HepG2 (cell line): Measurements from ENCODE around the gene HBB.

ENCODE experiments used
- FOXM1 ChIP-seq: sonication (generic); formaldehyde crosslinking; IDR thresholded peaks from 2 replicates; pipeline ENCODE4 v1.5.0; 2020; ENCODE audit warnings: missing genetic modification reagents
- HDAC6 ChIP-seq: fragments of 200-600 bp; sonication (generic); IDR thresholded peaks from 2 replicates; pipeline ENCODE4 v1.7.0; 2017; ENCODE audit warnings: mild to moderate bottlenecking, antibody characterized with exemption, low read length, low read depth
- MEF2D ChIP-seq: sonication (generic); formaldehyde crosslinking; IDR thresholded peaks from 2 replicates; pipeline ENCODE4 v1.5.1; 2020; ENCODE audit warnings: mild to moderate bottlenecking, missing genetic modification reagents
- ZNF564 ChIP-seq: sonication (generic); formaldehyde crosslinking; IDR thresholded peaks from 2 replicates; pipeline ENCODE4 v1.8.1; 2023; ENCODE audit warnings: mild to moderate bottlenecking, missing genetic modification reagents
- ZNF660 ChIP-seq: sonication (generic); formaldehyde crosslinking; IDR thresholded peaks from 2 replicates; pipeline ENCODE4 v1.5.1; 2020; ENCODE audit warnings: mild to moderate bottlenecking, low read depth, missing genetic modification reagents, borderline replicate concordance
- ZNF780A ChIP-seq: sonication (generic); formaldehyde crosslinking; IDR thresholded peaks from 2 replicates; pipeline ENCODE4 v1.8.0; 2022; ENCODE audit warnings: mild to moderate bottlenecking, missing genetic modification reagents, moderate library complexity
- TF ChIP-seq, protein P1 (sequence below): sonication (generic); formaldehyde crosslinking; IDR thresholded peaks from 2 replicates; pipeline ENCODE4 v1.4.0; 2020; ENCODE audit warnings: missing genetic modification reagents
- TF ChIP-seq, protein P2 (sequence below): sonication (generic); formaldehyde crosslinking; IDR thresholded peaks from 2 replicates; pipeline ENCODE4 v1.4.0; 2020; ENCODE audit warnings: missing genetic modification reagents, mild to moderate bottlenecking, borderline replicate concordance
- TF ChIP-seq, protein P3 (sequence below): sonication (generic); formaldehyde crosslinking; IDR thresholded peaks from 2 replicates; pipeline ENCODE4 v1.5.0; 2020; ENCODE audit warnings: mild to moderate bottlenecking, missing genetic modification reagents, moderate library complexity
- TF ChIP-seq, protein P4 (sequence below): sonication (generic); formaldehyde crosslinking; conservative IDR thresholded peaks from 2 replicates; pipeline ENCODE4 v1.4.0; 2020; ENCODE audit warnings: mild to moderate bottlenecking, missing genetic modification reagents, moderate library complexity

DNA sequence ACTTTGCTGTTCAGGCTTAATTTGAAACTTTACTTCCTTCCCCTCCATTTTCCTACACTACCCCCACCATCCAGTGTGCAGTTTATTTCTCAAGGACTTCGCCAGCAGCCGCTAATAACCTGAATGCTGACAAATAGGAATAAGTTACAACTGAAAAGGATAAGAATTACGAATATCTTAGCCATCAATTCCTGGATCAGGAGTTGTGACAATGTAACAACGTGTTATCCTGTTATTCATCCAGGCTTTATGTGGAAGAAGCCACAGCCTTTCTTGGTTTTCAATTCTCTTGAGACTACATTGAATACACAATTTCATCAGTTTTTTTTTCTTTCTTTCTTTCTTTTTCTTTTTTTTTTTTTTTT, 16.9 kb upstream of the HBB start:
- TF ChIP-seq MEF2D (CRISPR knock-in tag) (no peak), ZNF564 (CRISPR knock-in tag) (no peak), FOXM1 (CRISPR knock-in tag) (no peak), ZNF660 (CRISPR knock-in tag) (no peak), ZNF780A (CRISPR knock-in tag) (no peak), HDAC6 (no peak)
- TF ChIP-seq, protein P1, sequence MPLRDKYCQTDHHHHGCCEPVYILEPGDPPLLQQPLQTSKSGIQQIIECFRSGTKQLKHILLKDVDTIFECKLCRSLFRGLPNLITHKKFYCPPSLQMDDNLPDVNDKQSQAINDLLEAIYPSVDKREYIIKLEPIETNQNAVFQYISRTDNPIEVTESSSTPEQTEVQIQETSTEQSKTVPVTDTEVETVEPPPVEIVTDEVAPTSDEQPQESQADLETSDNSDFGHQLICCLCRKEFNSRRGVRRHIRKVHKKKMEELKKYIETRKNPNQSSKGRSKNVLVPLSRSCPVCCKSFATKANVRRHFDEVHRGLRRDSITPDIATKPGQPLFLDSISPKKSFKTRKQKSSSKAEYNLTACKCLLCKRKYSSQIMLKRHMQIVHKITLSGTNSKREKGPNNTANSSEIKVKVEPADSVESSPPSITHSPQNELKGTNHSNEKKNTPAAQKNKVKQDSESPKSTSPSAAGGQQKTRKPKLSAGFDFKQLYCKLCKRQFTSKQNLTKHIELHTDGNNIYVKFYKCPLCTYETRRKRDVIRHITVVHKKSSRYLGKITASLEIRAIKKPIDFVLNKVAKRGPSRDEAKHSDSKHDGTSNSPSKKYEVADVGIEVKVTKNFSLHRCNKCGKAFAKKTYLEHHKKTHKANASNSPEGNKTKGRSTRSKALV (CRISPR knock-in tag), result no peak
- TF ChIP-seq, protein P2, sequence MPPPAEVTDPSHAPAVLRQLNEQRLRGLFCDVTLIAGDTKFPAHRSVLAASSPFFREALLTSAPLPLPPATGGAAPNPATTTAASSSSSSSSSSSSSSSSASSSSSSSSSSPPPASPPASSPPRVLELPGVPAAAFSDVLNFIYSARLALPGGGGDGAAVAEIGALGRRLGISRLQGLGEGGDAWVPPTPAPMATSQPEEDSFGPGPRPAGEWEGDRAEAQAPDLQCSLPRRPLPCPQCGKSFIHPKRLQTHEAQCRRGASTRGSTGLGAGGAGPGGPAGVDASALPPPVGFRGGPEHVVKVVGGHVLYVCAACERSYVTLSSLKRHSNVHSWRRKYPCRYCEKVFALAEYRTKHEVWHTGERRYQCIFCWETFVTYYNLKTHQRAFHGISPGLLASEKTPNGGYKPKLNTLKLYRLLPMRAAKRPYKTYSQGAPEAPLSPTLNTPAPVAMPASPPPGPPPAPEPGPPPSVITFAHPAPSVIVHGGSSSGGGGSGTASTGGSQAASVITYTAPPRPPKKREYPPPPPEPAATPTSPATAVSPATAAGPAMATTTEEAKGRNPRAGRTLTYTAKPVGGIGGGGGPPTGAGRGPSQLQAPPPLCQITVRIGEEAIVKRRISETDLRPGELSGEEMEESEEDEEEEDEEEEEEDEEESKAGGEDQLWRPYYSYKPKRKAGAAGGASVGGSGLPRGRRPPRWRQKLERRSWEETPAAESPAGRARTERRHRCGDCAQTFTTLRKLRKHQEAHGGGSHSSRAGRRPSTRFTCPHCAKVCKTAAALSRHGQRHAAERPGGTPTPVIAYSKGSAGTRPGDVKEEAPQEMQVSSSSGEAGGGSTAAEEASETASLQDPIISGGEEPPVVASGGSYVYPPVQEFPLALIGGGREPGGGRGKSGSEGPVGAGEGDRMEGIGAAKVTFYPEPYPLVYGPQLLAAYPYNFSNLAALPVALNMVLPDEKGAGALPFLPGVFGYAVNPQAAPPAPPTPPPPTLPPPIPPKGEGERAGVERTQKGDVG (CRISPR knock-in tag), result no peak
- TF ChIP-seq, protein P3, sequence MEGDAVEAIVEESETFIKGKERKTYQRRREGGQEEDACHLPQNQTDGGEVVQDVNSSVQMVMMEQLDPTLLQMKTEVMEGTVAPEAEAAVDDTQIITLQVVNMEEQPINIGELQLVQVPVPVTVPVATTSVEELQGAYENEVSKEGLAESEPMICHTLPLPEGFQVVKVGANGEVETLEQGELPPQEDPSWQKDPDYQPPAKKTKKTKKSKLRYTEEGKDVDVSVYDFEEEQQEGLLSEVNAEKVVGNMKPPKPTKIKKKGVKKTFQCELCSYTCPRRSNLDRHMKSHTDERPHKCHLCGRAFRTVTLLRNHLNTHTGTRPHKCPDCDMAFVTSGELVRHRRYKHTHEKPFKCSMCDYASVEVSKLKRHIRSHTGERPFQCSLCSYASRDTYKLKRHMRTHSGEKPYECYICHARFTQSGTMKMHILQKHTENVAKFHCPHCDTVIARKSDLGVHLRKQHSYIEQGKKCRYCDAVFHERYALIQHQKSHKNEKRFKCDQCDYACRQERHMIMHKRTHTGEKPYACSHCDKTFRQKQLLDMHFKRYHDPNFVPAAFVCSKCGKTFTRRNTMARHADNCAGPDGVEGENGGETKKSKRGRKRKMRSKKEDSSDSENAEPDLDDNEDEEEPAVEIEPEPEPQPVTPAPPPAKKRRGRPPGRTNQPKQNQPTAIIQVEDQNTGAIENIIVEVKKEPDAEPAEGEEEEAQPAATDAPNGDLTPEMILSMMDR (CRISPR knock-in tag), result no peak
- TF ChIP-seq, protein P4, sequence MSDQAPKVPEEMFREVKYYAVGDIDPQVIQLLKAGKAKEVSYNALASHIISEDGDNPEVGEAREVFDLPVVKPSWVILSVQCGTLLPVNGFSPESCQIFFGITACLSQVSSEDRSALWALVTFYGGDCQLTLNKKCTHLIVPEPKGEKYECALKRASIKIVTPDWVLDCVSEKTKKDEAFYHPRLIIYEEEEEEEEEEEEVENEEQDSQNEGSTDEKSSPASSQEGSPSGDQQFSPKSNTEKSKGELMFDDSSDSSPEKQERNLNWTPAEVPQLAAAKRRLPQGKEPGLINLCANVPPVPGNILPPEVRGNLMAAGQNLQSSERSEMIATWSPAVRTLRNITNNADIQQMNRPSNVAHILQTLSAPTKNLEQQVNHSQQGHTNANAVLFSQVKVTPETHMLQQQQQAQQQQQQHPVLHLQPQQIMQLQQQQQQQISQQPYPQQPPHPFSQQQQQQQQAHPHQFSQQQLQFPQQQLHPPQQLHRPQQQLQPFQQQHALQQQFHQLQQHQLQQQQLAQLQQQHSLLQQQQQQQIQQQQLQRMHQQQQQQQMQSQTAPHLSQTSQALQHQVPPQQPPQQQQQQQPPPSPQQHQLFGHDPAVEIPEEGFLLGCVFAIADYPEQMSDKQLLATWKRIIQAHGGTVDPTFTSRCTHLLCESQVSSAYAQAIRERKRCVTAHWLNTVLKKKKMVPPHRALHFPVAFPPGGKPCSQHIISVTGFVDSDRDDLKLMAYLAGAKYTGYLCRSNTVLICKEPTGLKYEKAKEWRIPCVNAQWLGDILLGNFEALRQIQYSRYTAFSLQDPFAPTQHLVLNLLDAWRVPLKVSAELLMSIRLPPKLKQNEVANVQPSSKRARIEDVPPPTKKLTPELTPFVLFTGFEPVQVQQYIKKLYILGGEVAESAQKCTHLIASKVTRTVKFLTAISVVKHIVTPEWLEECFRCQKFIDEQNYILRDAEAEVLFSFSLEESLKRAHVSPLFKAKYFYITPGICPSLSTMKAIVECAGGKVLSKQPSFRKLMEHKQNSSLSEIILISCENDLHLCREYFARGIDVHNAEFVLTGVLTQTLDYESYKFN (CRISPR knock-in tag), result no peak
